ENCODE measurements around the gene CES4A. TPM values are rescaled to one million over a fixed set of nuclear protein-coding genes. Genes with fewer than 3 reads are reported as not detected.

CES4A gene
- total and polyA plus RNA-seq, 9 of the 15 experiments (the other 6 are each of a cell fraction or from before 2014, with no cell fraction given) = 0.09 to 0.13 (median 0.11) TPM; not detected in 6

- Histone ChIP-seq H3K27me3 (ENCODE audit: control insufficient read depth in 2 of 2, insufficient read depth in 2 of 2, low read length in 2 of 2) (no peaks in the 10 kb centered on the region), H3K27ac (ENCODE audit: extremely low read depth, low read depth, low read length) (peak overlapping the region; percentile 45; the same call in 2 of the 3 replicates), H4K20me1 (replicated peaks; ENCODE audit: control insufficient read depth, insufficient read depth, low read length) (no peaks in the 10 kb centered on the region; the same call in 1 of the 2 replicates), H3K4me1 (replicated peaks in 1 of 2; ENCODE audit: control insufficient read depth in 2 of 2, insufficient read depth in 2 of 2, low read length in 2 of 2) (peaks cover 4 to 19% of the 10 kb centered on the region in 2 experiments; a peak in 4 of 5 replicates), H3K36me3 (ENCODE audit: control insufficient read depth, insufficient read depth, low read length) (no peaks in the 10 kb centered on the region), H3K9ac (ENCODE audit: insufficient read depth in 1 of 2, low read depth in 2 of 2, low read length in 2 of 2) (peak overlapping the region; percentile 58 to 91), H3K79me2 (ENCODE audit: control insufficient read depth, insufficient read depth, low read length) (no peaks in the 10 kb centered on the region), H3K9me1 (ENCODE audit: control insufficient read depth, insufficient read depth, low read length) (no peaks in the 10 kb centered on the region), H3K4me2 (ENCODE audit: insufficient read depth, low read length) (peak overlapping the region; percentile 68), H3K4me3 (peak overlapping the region; percentile 49), H3K9me3 (replicated peaks; ENCODE audit: control insufficient read depth, insufficient read depth, low read depth, low read length) (no peaks in the 10 kb centered on the region), H2AFZ (ENCODE audit: low read depth, low read length) (peak overlapping the region; percentile 94)
- CTCF ChIA-PET (ENCODE audit: low intra/inter-chr PET ratio) = interaction anchor here (0.6 to 3.0 kb wide), 4 partner anchors 9 to 60 kb away, joined by 3 to 21 read pairs (median 10); partner anchors contain the start of gene CES3
- intact Hi-C loops (cut with micrococcal nuclease) = loop anchor here (10.0 kb wide), 2 partner anchors 171 to 391 kb away; partner anchors contain the start of gene MATCAP1
- DNase-seq (ENCODE audit: extremely low read depth in 1 of 4, low spot score in 3 of 4) (peak; percentile 79 to 85 (median 81)), FAIRE-seq (no peak), ATAC-seq (peak; percentile 86)
- in situ Hi-C loops (cut with MboI) = no loop called here
- POLR2A ChIA-PET = interaction anchor here (0.7 to 1.2 kb wide), 7 partner anchors 8 to 162 kb away, joined by 3 to 6 read pairs (median 4); no protein-coding TSS in a partner anchor
- BruUV-seq (replicated peaks) = no TSS peak
- WGBS (ENCODE audit: insufficient coverage, low coverage, missing lambda C conversion rate) = 11% methylated on average over 44 of the region's 70 CpGs
- TF ChIP-seq XRCC4 (IDR thresholded peaks at IDR 0.05; ENCODE audit: extremely low read depth, insufficient read depth, insufficient read length) (no peak), ZFP30 (CRISPR knock-in tag; IDR thresholded peaks at IDR 0.05; ENCODE audit: borderline replicate concordance) (no peak), ZNF436 (CRISPR knock-in tag; IDR thresholded peaks at IDR 0.05) (no peak), ZNF511 (CRISPR knock-in tag; IDR thresholded peaks at IDR 0.05) (peak; percentile 26; the same call in 1 of the 2 replicates), CHD2 (IDR thresholded peaks at IDR 0.05; ENCODE audit: low read depth, low read length) (no peak), MYC (IDR thresholded peaks at IDR 0.05; ENCODE audit: low read depth, low read length) (0 out of 2 replicates have a peak, but pooled peaks have one; percentile 36), MYC (CRISPR knock-in tag; IDR thresholded peaks at IDR 0.05; ENCODE audit: borderline replicate concordance, low read depth) (no peak), CEBPG (CRISPR knock-in tag; IDR thresholded peaks at IDR 0.05) (0 out of 2 replicates have a peak, but pooled peaks have one; percentile 18), CEBPG (tag; conservative IDR thresholded peaks at IDR 0.05 in 1 of 2, IDR thresholded peaks at IDR 0.05 in 1 of 2) (no peak), MYBL2 (IDR thresholded peaks at IDR 0.05; ENCODE audit: low read depth) (no peak), MYBL2 (CRISPR knock-in tag; IDR thresholded peaks at IDR 0.05; ENCODE audit: borderline replicate concordance) (no peak), TAF7 (tag; IDR thresholded peaks at IDR 0.05) (no peak), BDP1 (IDR thresholded peaks at IDR 0.05; ENCODE audit: insufficient read depth, insufficient read length) (no peak), ATF6 (CRISPR knock-in tag; IDR thresholded peaks at IDR 0.05) (0 out of 2 replicates have a peak, but pooled peaks have one; percentile 29), RFX7 (CRISPR knock-in tag; IDR thresholded peaks at IDR 0.05) (no peak)
- TF ChIP-seq, protein P1, sequence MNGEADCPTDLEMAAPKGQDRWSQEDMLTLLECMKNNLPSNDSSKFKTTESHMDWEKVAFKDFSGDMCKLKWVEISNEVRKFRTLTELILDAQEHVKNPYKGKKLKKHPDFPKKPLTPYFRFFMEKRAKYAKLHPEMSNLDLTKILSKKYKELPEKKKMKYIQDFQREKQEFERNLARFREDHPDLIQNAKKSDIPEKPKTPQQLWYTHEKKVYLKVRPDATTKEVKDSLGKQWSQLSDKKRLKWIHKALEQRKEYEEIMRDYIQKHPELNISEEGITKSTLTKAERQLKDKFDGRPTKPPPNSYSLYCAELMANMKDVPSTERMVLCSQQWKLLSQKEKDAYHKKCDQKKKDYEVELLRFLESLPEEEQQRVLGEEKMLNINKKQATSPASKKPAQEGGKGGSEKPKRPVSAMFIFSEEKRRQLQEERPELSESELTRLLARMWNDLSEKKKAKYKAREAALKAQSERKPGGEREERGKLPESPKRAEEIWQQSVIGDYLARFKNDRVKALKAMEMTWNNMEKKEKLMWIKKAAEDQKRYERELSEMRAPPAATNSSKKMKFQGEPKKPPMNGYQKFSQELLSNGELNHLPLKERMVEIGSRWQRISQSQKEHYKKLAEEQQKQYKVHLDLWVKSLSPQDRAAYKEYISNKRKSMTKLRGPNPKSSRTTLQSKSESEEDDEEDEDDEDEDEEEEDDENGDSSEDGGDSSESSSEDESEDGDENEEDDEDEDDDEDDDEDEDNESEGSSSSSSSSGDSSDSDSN (IDR thresholded peaks at IDR 0.05; ENCODE audit: borderline replicate concordance in 1 of 2, low read depth in 2 of 2, low read length in 2 of 2) = peak; percentile 85 to 96
These were observed 25.6 kb downstream of the CES4A start for GRCh38 chr16:67013823-67014633.

All from K562 (cell line).